Measurements from ENCODE around the gene BLOC1S6.

The BLOC1S6 gene

DNA sequence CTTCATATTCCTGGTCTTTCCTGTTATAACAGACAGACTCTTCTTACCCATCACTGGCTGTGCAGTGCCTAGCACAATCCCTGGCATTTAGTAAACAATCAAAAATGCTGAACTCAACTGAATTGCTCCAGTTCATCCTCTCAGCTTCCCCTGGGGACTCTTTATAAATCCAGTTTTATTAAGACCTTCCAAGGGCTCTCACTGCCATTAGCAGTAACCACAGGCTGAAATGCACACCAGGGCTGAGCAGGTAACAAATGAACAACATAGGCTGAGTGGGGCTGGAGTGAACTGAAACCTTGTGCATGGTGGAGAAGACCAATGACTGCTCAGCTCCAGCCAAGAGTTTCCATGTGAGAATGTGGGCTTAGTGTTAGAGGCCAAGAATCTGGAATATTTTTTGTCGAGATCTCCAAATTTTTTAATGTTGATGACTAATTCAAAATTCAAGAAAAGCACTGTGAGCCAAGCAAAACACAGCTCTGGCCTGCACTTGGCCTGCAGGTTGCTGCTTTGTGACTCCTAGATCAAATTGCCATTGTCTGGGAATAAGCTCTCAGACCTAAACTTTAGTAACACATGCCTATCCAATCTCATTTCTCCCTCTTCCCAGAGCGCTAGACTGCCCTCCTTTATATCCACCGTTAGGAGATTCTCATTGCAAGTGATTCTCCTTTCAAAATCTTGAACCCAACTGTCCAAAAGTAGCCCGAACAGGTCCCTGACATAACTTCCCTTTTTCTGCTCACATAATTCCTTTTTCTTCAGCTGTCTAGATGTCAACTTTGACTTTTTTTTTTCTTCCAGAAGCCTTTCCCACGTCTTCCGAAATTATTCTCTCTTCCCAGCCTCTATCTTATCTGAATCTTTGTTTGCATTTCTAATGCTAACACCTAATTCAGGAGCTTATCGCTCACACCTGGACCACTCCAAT lies 55.1 kb downstream of the BLOC1S6 start:
- no peak for DNase-seq

DNA sequence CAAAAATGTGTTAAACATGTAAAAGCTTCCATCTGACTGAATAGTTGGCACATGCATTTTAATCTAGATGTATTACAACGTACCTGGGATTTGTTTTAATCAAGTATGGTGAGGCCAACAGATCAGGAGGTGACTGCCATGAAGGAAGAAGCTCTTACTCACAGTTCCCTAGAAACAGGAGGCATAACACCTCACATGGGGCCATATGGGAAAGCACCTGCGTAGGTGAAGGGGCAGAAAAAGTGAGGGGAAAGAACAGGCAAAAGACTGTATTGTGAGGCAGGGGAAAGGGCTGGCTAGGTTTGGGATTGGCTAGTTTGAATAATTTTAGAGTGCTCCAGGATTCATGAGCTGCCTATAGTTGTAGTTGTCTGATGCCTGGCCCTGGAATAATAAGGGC lies 57.3 kb downstream of the BLOC1S6 start:
- DNase-seq = no peak

- peak; percentile 23 for DNase-seq
Measured at GRCh38 chr15:45645026-45645980, 58.1 kb downstream of the BLOC1S6 start.

- no peak for DNase-seq
Measured at GRCh38 chr15:45646220-45646619, 59.0 kb downstream of the BLOC1S6 start.

DNA sequence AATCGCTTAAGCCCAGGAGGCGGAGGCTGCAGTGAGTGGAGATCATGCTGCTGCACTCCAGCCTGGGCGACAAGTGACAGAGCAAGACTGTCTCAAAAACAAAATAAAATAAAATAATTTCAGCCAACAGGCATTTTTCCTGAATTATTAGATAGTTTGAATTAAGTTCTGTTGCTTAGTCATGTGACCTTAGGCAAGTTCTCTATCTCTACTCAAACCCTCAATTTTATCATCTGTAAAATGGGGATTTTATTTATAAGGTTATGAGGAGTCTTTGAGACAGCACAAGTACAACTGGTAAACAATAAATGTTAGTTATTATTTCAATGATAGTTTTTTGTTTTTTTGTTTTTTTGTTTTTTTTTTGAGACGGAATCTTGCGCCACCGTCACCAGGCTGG lies 60.6 kb downstream of the BLOC1S6 start:
- no peak for DNase-seq

DNA sequence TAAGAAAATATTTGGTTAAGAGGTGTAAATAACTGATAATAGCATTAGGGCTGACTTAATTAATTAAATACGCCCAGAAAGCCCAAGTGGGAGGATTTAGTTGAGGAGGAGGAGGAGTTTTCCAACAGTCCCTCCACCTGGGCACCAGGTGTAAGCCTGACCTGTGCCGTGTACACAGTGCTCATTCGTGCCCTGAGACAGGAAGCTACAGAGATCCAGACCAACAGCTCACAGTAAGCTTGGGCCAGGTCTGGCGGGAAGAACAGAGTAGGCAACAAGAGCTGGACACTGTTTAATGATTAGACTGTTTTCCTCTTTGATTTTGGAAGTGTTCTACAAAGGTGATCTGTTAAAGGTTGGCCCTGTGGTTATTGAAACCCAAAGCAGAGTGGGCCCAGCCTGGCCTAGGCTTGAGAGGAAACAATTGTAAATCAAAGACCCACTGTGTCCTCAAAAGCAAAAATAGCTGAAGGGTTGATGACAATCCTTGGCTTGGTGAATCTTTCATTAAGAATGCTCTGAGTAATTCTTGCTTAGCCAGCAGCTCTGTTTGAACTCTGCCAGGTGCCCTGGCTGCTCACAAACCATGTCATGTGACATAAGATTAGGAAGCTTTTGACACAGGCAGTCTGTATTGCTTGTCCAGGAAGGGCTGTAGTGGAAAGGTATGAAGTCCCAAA lies 61.5 kb downstream of the BLOC1S6 start:
- DNase-seq = no peak

DNA sequence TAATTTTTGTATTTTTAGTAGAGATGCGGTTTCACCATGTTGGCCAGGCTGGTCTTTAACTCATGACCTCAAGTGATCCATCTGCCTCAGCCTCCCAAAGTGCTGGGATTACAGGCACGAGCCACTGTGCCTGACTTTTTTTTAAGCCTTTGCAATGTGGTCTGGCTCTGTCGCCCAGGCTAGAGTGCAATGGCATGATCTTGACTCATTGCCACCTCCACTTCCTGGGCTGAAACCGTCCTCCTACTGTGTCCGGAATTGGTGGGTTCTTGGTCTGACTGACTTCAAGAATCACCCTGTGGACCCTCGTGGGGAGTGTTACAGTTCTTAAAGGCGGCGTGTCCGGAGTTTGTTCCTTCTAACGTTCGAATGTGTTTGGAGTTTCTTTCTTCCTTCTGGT lies 62.8 kb downstream of the BLOC1S6 start:
- DNase-seq = peak; percentile 11

GRCh38 chr15:45650889-45651525 lies 63.8 kb downstream of the BLOC1S6 start:
- no peak for DNase-seq

GRCh38 chr15:45653702-45654424 lies 66.7 kb downstream of the BLOC1S6 start:
- DNase-seq = peak; percentile 16

DNA sequence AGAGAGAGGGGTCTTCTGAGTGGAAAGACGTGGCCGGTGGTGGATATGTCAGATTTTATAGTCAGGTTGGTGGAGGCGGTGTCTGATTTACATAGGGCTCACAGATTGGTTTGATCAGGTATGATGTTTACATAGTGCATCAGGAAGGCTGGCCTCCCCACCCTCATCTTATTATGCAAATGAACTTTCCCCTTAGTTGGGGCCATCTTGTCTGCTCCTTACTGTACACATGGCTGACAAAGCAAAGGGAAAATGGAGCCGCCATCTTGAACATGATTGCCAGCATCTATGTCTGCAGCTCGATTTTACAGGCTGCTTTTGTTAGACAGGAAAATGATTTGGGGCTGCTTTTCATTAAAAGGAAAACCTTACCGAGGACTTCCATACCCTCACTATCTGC lies 67.6 kb downstream of the BLOC1S6 start:
- DNase-seq = no peak

DNA sequence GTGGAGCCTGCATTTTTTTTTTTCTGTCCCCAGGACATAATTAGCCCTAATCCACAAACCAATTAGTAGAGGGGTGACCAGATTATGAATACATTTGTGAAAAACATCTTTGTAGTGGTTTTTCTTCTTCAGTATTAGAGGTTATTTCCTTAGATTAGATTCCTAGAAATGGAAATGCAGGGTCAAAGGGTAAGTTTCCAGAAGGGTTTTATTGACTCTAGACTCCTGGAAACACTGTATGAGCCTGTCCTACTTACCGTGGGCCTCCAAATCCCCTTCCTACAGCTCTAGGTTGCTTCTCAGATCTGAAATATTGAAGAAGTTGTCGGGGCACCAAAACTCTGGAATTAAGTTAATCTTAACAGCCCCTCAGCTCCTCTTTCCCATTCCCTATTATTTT lies 70.1 kb downstream of the BLOC1S6 start:
- no peak for DNase-seq

DNA sequence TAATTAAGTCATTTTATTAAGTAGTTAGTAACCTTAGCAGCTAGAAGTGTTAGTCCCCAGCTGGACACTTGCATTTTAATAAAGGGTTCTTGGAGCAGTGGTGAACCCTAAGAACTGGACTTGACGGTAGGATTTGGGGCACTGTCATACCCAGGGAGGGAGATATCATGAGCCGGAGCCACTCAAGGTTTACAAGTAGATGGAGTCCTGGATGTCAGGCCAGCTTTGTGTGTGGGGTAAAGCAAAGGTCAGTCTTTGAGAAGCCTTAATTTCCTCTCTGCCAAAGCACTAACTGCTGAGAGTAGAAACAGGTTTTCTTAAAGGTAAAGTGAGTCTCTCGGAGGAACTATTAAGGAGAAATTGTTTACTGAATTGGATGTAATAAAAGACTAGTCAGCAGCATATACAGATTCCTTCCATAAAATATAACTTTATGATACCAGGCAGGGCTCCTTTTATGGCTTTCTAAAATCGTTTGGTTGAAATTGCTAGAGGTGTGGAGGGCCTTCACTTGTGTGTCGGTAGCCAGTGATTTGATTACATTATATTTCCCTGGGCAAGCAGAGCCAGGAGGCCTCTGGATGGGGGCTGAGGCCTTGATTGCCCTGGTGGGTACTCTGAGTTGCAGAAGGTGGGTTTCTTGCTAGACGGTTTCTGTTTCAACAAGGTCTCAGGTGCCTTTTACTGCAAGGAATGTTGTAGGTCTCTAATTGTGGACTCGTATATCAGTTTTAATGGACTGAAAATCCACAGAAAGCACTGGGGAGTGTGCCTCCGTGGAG lies 70.8 kb downstream of the BLOC1S6 start:
- no peak for DNase-seq
